GM12892 (cell line): ENCODE results near the gene BRD9.

ENCODE experiments used
- POLR2A ChIP-seq: IDR thresholded peaks from 2 replicates; pipeline ENCODE4 v1.6.1; 2011; ENCODE audit warnings: low read depth, low read length, control low read depth
- POLR2AphosphoS5 ChIP-seq: IDR thresholded peaks from 2 replicates; pipeline ENCODE4 v1.6.1; 2011; ENCODE audit warnings: low read depth, low read length, control low read depth

- TF ChIP-seq POLR2A (no peak), POLR2AphosphoS5 (no peak)
Observed at GRCh38 chr5:932628-933250, 40.1 kb upstream of the BRD9 start.
